EH (cell line): ENCODE measurements around the gene S1PR1.
"Not testable (repeated sequence)": the region's sequence is repeated elsewhere in the genome, so short reads cannot be mapped to it uniquely, and the experiment has no call there.

Experiments used
- DNase-seq: peaks from one replicate; pipeline ENCODE4 v3.0.0-alpha.2; 2015; ENCODE audit warnings: low read depth

S1PR1 gene

DNA sequence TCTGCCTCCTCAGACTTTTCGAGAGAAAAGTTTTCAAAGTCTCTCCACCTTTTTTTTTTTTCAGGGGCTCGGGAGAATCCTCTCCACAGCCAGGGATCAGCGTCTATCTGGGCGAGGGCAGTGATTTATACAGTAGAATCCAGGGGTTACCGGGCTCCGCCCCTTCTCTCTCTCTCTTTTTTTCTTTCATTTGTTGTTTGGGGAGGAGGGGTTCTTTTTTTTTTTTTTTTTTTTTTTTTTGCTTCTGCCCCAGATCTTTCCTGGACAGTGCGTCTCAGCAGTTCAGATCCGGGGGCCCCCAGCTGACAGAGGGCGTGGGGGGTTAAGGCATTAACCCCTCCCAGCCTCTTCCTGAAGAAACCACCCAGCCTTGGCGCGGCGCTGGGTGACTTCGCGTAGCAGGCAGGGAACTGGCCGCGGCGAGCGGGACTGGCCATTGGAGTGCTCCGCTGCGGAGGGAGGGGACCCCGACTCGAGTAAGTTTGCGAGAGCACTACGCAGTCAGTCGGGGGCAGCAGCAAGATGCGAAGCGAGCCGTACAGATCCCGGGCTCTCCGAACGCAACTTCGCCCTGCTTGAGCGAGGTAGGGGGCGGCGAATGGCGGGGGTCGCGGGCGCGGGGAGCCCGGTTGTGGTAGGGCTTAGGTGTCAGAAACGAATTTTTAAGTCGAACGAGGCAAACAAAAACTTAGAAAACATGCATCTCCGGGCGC, at the start of gene S1PR1:
S1PR1 (plus strand) TSS at position 504 of the 713 bp plus-strand sequence. CDS start 1,966 bp downstream, outside the sequence.
- peak; percentile 76 for DNase-seq

DNA sequence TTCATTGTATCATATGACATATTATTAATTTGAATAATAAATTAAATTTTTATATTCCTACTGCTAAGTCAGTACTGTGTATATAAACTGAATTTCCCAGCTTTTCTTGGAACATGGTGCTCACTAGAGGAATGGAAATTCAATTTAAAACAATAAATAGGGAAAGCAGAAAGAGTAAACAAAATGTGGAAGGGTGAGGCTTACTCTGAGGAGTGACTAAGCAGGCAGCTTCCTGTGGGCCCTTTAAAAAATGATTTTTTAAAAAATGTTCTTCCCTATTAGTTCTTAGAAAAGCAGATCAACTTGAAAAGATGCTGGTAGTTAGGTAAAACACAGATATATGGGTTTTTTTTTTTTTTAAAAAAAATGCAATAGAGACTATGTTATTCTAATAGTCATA, 49.5 kb upstream of the S1PR1 start:
- DNase-seq = peak; percentile 40

GRCh38 chr1:101188331-101188730, 48.5 kb upstream of the S1PR1 start:
- peak; percentile 72 for DNase-seq

- not testable (repeated sequence) for DNase-seq
Measured at GRCh38 chr1:101188968-101189367, 47.9 kb upstream of the S1PR1 start.

- peak; percentile 85 for DNase-seq
Measured at GRCh38 chr1:101190441-101190840, 46.4 kb upstream of the S1PR1 start.

DNA sequence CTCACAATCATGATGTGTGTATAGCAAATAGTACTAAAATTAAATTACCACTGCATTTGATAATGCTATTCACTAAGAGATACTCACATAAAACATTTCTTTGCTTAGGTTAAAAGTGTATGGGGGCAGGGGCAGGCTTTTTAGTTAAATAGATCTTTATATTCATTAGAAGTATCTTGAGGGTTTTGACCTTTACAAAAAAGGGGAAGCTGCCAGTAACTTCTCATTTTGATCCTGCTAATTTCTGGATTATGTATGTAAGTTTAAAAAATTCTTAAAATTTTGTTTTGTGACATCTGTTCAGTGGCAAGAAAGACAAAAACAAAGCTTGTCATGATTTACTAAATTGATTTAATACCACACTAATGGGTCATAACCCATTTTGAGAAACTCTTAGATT, 45.8 kb upstream of the S1PR1 start:
- DNase-seq = no peak

GRCh38 chr1:101193733-101194169, 43.1 kb upstream of the S1PR1 start:
- no peak for DNase-seq

DNA sequence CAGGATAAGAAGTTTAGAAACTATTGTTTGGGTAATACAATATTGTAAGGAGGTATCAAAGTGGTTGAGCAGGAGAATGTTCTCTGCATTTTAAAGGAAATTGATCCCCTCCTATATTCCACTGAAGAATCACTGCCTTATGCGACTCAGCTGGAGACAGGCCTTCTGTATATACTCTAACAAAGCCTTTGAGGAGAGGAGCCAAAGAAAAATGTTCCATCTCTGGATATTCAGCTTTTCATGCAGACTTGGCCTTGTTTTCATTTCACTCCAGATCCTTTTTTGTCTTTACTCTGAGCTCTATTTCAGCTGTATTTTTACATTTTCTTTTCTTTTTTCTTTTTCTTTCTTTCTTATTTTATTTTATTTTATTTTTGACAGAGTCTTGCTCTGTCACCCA, 42.1 kb upstream of the S1PR1 start:
- no peak for DNase-seq

GRCh38 chr1:101196668-101197067, 40.2 kb upstream of the S1PR1 start:
- DNase-seq = no peak

DNA sequence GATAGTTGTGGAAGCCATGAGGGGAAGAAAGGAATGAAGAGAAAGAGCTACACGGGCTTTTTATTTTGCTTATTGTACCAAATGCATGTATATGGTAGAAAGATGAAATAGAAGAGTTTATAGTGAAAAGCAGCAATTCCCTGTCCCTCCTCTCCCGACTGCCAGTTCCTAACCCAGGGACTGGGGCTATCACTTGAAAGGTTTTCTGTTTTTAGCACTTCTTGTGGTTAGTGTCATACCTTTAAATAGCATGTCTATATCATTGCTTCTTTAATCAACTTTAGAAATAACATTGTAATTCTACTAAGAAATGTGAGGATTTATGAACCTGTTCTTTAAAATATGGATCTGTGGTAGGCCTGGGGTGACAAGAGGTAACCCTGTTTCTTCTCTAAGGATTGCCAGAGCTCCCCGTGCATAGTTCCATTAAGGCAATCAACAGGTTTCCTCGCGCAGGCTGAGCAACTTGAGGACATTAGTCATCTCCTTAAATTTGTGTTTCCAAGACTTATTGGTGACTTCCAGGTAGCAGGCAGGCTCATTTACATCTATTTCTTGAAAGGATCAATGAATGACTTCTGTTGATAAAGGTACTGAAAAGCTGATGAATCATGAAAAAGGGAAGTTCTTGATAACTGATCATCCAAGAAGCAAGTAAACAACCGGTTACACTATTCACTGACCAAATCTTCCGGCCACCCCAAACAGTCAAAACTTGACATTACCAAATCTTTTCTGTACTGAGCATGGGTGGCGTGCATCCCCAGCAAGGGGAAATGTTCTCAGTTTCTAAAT, 37.8 kb upstream of the S1PR1 start:
- no peak for DNase-seq

GRCh38 chr1:101199637-101199982, 37.2 kb upstream of the S1PR1 start:
- no peak for DNase-seq

- peak; percentile 95 for DNase-seq
Measured at GRCh38 chr1:101200513-101200912, 36.3 kb upstream of the S1PR1 start.

- DNase-seq = peak; percentile 86
Measured at GRCh38 chr1:101203820-101204540, 32.8 kb upstream of the S1PR1 start.

DNA sequence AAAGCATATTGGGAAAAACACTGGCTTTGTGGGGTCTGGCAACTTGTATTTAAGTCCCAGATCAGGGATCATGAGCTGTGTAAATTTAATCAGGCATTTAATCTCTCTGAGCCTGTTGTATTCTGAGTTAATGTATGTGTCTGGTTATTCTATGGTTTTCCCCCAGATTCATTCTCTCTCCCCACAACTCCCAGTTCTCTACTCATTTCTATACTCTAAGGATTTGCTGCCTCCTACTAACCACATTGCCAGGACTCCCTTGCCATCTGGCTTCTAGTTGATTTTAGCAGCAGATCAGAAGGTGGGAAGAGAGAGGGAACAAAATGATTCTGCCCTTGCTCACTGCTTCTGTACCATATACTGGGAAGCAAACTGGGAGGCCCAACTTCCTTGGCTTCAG, 31.4 kb upstream of the S1PR1 start:
- DNase-seq = no peak

GRCh38 chr1:101206139-101206538, 30.7 kb upstream of the S1PR1 start:
- DNase-seq = not testable (repeated sequence)

- DNase-seq = not testable (repeated sequence)
Measured at GRCh38 chr1:101207271-101207670, 29.5 kb upstream of the S1PR1 start.

DNA sequence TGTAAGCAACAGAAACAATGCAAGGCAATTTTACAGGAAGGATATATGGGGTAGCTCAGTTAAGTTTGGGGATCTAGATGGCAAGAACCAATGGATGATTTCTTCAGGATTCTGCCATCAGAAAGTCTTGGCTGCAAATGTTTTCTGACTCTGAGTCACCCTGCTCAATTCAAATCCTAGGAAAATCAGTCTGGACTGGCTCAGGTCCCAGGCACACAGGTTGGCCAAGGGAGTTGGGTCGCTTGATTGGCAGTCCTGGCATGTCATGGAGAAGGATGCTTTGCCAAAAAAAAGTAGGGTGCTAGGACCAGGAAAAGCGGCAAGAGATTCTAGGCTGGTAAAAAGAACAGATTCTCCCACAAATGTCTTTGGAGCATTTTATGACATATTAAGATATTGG, 28.9 kb upstream of the S1PR1 start:
- no peak for DNase-seq

- DNase-seq = no peak
Measured at GRCh38 chr1:101215363-101216011, 21.3 kb upstream of the S1PR1 start.

GRCh38 chr1:101216623-101217022, 20.2 kb upstream of the S1PR1 start:
- DNase-seq = no peak

- DNase-seq = no peak
Measured at GRCh38 chr1:101217148-101217547, 19.7 kb upstream of the S1PR1 start.

DNA sequence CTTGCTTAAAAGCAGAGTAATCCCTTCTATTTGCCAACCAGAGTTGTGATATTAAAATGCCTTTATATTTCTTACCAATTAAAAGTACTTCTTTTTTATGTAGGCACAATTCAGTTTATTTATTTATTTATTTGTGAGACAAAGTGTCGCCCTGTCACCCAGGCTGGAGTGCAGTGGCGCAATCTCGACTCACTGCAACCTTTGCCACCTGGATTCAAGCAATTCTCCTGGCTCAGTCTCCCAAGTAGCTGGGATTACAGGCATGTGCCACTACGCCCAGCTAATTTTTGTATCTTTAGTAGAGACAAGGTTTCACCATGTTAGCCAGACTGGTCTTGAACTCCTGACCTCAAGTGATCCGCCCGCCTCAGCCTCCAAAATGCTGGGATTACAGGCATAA, 17.9 kb upstream of the S1PR1 start:
- DNase-seq = not testable (repeated sequence)
